Measurements from ENCODE around the gene TNNI3K.

TNNI3K gene

GRCh38 chr1:74395571-74395970 is 160.4 kb downstream of the TNNI3K start:
- no peak for DNase-seq

GRCh38 chr1:74396462-74396861 is 161.3 kb downstream of the TNNI3K start:
- DNase-seq, result no peak

- no peak for DNase-seq
These were observed 161.7 kb downstream of the TNNI3K start for GRCh38 chr1:74396933-74397332.

- DNase-seq, result no peak
These were observed 164.1 kb downstream of the TNNI3K start for GRCh38 chr1:74399249-74399648.

- no peak for DNase-seq
These were observed 167.7 kb downstream of the TNNI3K start for GRCh38 chr1:74402873-74403272.

- DNase-seq, result no peak
These were observed 168.4 kb downstream of the TNNI3K start for GRCh38 chr1:74403606-74404005.

- DNase-seq, result no peak
These were observed 171.6 kb downstream of the TNNI3K start for GRCh38 chr1:74406759-74407158.

GRCh38 chr1:74407902-74408301 is 172.7 kb downstream of the TNNI3K start:
- no peak for DNase-seq

GRCh38 chr1:74412244-74412643 is 177.1 kb downstream of the TNNI3K start:
- no peak for DNase-seq

- DNase-seq, result no peak
These were observed 180.7 kb downstream of the TNNI3K start for GRCh38 chr1:74415935-74416334.

- DNase-seq, result no peak
These were observed 184.4 kb downstream of the TNNI3K start for GRCh38 chr1:74419611-74420010.

- no peak for DNase-seq
These were observed 185.3 kb downstream of the TNNI3K start for GRCh38 chr1:74420467-74420866.

GRCh38 chr1:74422421-74423292 is 187.5 kb downstream of the TNNI3K start:
- DNase-seq, result no peak

- no peak for DNase-seq
These were observed 188.3 kb downstream of the TNNI3K start for GRCh38 chr1:74423471-74423870.

- DNase-seq, result no peak
These were observed 190.5 kb downstream of the TNNI3K start for GRCh38 chr1:74425676-74426075.

- DNase-seq, result no peak
These were observed 191.2 kb downstream of the TNNI3K start for GRCh38 chr1:74426208-74426937.

GRCh38 chr1:74427681-74428080 is 192.5 kb downstream of the TNNI3K start:
- DNase-seq, result no peak

- no peak for DNase-seq
These were observed 194.4 kb downstream of the TNNI3K start for GRCh38 chr1:74429580-74429979.

GRCh38 chr1:74430342-74430934 is 195.3 kb downstream of the TNNI3K start:
- DNase-seq, result no peak

GRCh38 chr1:74431531-74431930 is 196.3 kb downstream of the TNNI3K start:
- no peak for DNase-seq

GRCh38 chr1:74432325-74432724 is 197.1 kb downstream of the TNNI3K start:
- no peak for DNase-seq

GRCh38 chr1:74434321-74434720 is 199.1 kb downstream of the TNNI3K start:
- DNase-seq, result no peak

- DNase-seq, result no peak
These were observed 200.9 kb downstream of the TNNI3K start for GRCh38 chr1:74436078-74436477.

- DNase-seq, result no peak
These were observed 201.8 kb downstream of the TNNI3K start for GRCh38 chr1:74437035-74437434.

All from activated CD4-positive, alpha-beta T cell treated with anti-CD3 and anti-CD28 coated beads for 48 hours (primary cell).